ENCODE measurements around the gene GRIN3B. TPM values are rescaled to one million over a fixed set of nuclear protein-coding genes. Genes with fewer than 3 reads are reported as not detected.

GRIN3B gene
- total and polyA plus RNA-seq, 2 of the 4 experiments (the other 2 are of a cell fraction) = under 0.01 to 0.91 TPM

DNA sequence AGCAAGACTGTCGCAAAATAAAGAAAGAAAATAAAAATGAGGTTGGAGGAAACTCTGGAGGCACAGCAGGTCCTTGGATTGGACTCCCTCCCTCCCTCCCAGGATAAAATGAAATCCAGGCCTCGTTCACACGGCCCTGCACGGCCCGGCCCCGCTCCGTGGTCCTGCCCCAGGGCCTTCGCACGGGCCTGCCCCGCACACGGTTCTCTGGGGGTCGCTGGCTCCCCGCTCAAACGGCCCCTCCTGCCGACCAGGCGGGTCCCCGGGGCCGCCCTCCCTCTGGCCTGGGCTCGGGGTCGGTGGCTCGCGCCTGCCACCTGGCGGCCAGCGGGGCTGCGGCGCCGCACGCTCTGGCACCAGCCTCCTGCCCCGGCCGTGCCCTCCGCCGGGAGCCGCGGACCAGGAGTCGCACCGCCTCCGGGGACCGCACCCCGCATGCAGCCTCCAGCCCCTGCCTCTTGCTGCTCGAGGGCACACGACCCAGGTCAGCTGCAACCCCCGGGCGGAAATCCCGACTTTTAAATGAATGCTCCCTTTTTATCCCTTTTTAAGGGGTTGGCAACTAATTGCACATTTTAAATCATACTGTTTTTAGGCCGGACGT lies 17.6 kb upstream of the GRIN3B start (continued):
- TF ChIP-seq, protein P1, sequence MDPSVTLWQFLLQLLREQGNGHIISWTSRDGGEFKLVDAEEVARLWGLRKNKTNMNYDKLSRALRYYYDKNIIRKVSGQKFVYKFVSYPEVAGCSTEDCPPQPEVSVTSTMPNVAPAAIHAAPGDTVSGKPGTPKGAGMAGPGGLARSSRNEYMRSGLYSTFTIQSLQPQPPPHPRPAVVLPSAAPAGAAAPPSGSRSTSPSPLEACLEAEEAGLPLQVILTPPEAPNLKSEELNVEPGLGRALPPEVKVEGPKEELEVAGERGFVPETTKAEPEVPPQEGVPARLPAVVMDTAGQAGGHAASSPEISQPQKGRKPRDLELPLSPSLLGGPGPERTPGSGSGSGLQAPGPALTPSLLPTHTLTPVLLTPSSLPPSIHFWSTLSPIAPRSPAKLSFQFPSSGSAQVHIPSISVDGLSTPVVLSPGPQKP (IDR thresholded peaks at IDR 0.05; ENCODE audit: borderline replicate concordance, low read depth, low read length) = no peak

Measured in IMR-90 (cell line).